HUES64 (cell line): ENCODE data around the gene HPSE2.
"Not testable (repeated sequence)": the region's sequence is repeated elsewhere in the genome, so short reads cannot be mapped to it uniquely, and the experiment has no call there.

Experiments
- H3K27ac ChIP-seq: 2 replicates; pipeline ENCODE4 v1.7.0; 2013; ENCODE audit warnings: low read depth, low read length, inconsistent platforms
- H3K27me3 ChIP-seq: 2 replicates; pipeline ENCODE4 v1.6.1; 2013; ENCODE audit warnings: mild to moderate bottlenecking, low read length; ENCODE audit not compliant: insufficient read depth
- H3K36me3 ChIP-seq: 2 replicates; pipeline ENCODE4 v1.6.1; 2013; ENCODE audit warnings: mild to moderate bottlenecking, low read length; ENCODE audit not compliant: insufficient read depth
- H3K4me1 ChIP-seq: 2 replicates; pipeline ENCODE4 v1.6.1; 2013; ENCODE audit warnings: mild to moderate bottlenecking, low read length, moderate library complexity; ENCODE audit not compliant: insufficient read depth
- H3K4me3 ChIP-seq: 2 replicates; pipeline ENCODE4 v1.5.1; 2013; ENCODE audit warnings: mild to moderate bottlenecking, low read length, moderate library complexity
- H3K9ac ChIP-seq: 2 replicates; pipeline ENCODE4 v1.6.1; 2013; ENCODE audit warnings: mild to moderate bottlenecking, low read depth, low read length
- H3K9me3 ChIP-seq: 2 replicates; pipeline ENCODE4 v1.6.1; 2013; ENCODE audit warnings: low read depth, low read length; ENCODE audit not compliant: insufficient read depth
- WGBS: fragments of 150-250, 120-280 bp; methylation state at CpG from one replicate; pipeline ENCODE4 v1.1.7; 2013; ENCODE audit warnings: missing lambda C conversion rate; 5-methylcytosine and 5-hydroxymethylcytosine counted together

Gene HPSE2

GRCh38 chr10:98509745-98510144, 725.9 kb downstream of the HPSE2 start:
- H3K27me3 ChIP-seq = no peaks in the 10 kb centered on the region
- H3K4me1 ChIP-seq = peaks cover 7% of the 10 kb centered on the region; the same call in 1 of the 2 replicates
- H3K4me3 ChIP-seq = no peak overlapping the region
- H3K36me3 ChIP-seq = no peaks in the 10 kb centered on the region
- WGBS = 94% methylated on average over 6 of the region's 7 CpGs
- no peaks in the 10 kb centered on the region for H3K9me3 ChIP-seq
- H3K27ac ChIP-seq = no peak overlapping the region
- H3K9ac ChIP-seq = no peak overlapping the region

- not testable (repeated sequence) for H3K9me3 ChIP-seq, H3K4me1 ChIP-seq, H3K27me3 ChIP-seq, H3K27ac ChIP-seq, H3K9ac ChIP-seq, H3K4me3 ChIP-seq, H3K36me3 ChIP-seq
- 95% methylated on average over 2 of the region's 2 CpGs for WGBS
Observed at GRCh38 chr10:98502535-98502934, 733.1 kb downstream of the HPSE2 start.

- H3K9me3 ChIP-seq = no peaks in the 10 kb centered on the region
- H3K4me3 ChIP-seq = no peak overlapping the region
- H3K27ac ChIP-seq = no peak overlapping the region
- no peaks in the 10 kb centered on the region for H3K36me3 ChIP-seq
- no peaks in the 10 kb centered on the region for H3K27me3 ChIP-seq
- no peaks in the 10 kb centered on the region for H3K4me1 ChIP-seq
- H3K9ac ChIP-seq = no peak overlapping the region
- 100% methylated on average over 1 of the region's 1 CpG for WGBS
Observed at GRCh38 chr10:98492763-98493162, 742.9 kb downstream of the HPSE2 start.

GRCh38 chr10:98489561-98490481, 745.8 kb downstream of the HPSE2 start:
- H3K9ac ChIP-seq = no peak overlapping the region
- no peaks in the 10 kb centered on the region for H3K4me1 ChIP-seq
- 93% methylated on average over 12 of the region's 13 CpGs for WGBS
- H3K36me3 ChIP-seq = no peaks in the 10 kb centered on the region
- no peaks in the 10 kb centered on the region for H3K27me3 ChIP-seq
- no peak overlapping the region for H3K4me3 ChIP-seq
- H3K27ac ChIP-seq = no peak overlapping the region
- no peaks in the 10 kb centered on the region for H3K9me3 ChIP-seq

DNA sequence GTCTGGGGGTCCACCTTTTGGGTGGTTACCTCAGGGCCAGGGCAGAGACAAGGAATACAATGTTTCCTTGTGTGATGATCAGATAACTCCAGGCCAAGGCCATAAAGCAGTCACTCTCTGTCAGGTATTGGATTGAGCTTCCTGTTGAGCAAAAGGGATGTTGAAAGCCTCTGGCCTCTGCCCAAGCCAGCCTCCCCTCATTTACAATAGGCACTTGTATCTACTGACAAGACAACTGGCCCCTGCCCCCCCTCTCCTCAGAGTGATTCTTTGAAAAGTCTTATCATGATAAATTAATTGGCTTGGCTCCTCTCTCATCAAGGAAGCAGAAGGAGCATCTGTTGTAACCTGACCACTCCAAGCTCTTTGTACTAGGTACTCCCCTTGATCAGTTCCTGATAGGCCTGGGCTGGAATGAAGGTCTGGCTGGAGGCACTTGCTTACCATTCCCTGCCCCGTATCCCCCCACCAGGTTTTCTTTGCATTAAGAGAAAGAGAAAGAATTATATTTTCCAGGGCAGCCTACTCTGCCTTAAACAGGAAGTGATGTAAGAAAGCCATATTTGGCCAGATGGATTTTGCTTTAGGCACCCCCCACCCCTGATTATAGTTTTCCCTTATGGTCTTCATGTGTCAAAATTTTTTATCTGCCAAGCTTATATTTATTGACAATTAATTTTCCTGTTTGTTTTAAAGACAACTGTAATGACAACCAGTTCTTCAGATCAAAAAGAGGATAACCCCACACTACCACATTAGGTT, 746.8 kb downstream of the HPSE2 start:
- H3K27ac ChIP-seq = no peak overlapping the region
- WGBS = no CpG with 5 or more reads among the region's 1 CpG
- H3K27me3 ChIP-seq = no peaks in the 10 kb centered on the region
- H3K9me3 ChIP-seq = no peaks in the 10 kb centered on the region
- H3K36me3 ChIP-seq = no peaks in the 10 kb centered on the region
- H3K9ac ChIP-seq = no peak overlapping the region
- no peaks in the 10 kb centered on the region for H3K4me1 ChIP-seq
- H3K4me3 ChIP-seq = no peak overlapping the region

DNA sequence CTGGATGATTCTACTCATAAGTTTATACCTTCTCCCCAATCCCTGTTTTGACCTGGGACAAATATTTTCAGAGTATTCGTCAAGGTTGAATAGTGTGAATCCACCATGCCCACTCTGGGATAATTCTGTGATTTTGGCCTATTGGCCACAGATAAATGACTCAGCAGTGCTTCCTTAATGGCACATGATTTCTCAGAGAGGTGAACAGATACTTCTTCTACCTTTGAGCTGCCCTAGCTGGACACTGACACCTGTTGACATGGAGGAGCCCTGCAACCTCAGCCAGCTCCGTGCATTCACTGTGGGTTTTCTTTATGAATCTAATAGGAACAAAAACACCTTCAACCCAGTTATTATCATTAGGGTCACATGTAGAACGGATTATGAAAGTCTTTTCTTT, 748.0 kb downstream of the HPSE2 start:
- H3K9me3 ChIP-seq = peaks cover 5% of the 10 kb centered on the region; the same call in 1 of the 2 replicates
- no peaks in the 10 kb centered on the region for H3K4me1 ChIP-seq
- no peak overlapping the region for H3K9ac ChIP-seq
- WGBS = 92% methylated on average over 3 of the region's 3 CpGs
- H3K4me3 ChIP-seq = no peak overlapping the region
- no peaks in the 10 kb centered on the region for H3K27me3 ChIP-seq
- no peak overlapping the region for H3K27ac ChIP-seq
- no peaks in the 10 kb centered on the region for H3K36me3 ChIP-seq

- Histone ChIP-seq H3K4me1 (no peaks in the 10 kb centered on the region), H3K27ac (no peak overlapping the region), H3K27me3 (no peaks in the 10 kb centered on the region), H3K4me3 (no peak overlapping the region), H3K9me3 (peaks cover 5% of the 10 kb centered on the region; the same call in 1 of the 2 replicates), H3K9ac (no peak overlapping the region), H3K36me3 (no peaks in the 10 kb centered on the region)
- 94% methylated on average over 3 of the region's 3 CpGs for WGBS
Observed at GRCh38 chr10:98486421-98486820, 749.2 kb downstream of the HPSE2 start.

DNA sequence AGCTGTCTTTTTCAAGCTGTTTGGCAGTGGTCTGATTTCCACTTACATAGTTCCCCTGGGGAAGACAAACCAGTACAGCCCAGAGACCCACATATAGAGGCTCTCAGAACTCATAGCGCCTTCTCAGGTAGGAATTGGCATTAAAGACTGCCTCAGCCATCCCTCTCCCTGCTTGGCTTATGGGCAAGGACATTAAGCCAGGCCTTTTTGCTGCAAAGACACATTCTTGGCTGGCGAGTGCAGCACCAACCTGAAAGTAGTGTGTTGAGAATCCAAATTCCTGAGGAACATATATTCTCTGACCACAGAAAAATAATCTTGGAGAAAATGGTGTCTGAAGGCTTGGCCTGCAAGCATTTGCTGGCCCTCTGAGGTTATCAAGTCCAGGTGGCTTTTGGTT, 749.7 kb downstream of the HPSE2 start:
- Histone ChIP-seq H3K36me3 (no peaks in the 10 kb centered on the region), H3K27me3 (no peaks in the 10 kb centered on the region), H3K27ac (no peak overlapping the region), H3K4me1 (no peaks in the 10 kb centered on the region), H3K9ac (no peak overlapping the region), H3K9me3 (peaks cover 5% of the 10 kb centered on the region; the same call in 1 of the 2 replicates), H3K4me3 (no peak overlapping the region)
- 91% methylated on average over 2 of the region's 2 CpGs for WGBS

DNA sequence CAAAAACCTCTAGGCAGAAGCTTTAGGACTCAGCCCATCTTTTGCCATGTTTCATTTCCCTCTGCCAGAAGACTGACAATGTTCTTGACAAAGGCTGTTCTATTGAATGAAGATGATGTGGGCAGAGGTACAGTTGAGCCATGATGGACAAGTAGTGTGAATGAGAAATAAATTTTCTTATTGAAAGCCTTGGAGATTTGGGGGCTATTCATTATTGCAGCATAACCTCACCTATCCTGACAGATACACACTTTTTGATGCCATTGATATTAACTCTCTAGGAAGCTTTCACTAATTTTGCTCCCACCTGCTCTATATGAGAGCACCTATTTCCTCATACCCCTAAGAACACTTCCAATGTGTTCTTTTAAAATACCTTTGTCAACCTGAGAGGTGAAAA, 752.0 kb downstream of the HPSE2 start:
- Histone ChIP-seq H3K4me1 (no peaks in the 10 kb centered on the region), H3K27me3 (no peaks in the 10 kb centered on the region), H3K9ac (no peak overlapping the region), H3K27ac (no peak overlapping the region), H3K9me3 (peaks cover 5% of the 10 kb centered on the region; the same call in 1 of the 2 replicates), H3K4me3 (no peak overlapping the region), H3K36me3 (no peaks in the 10 kb centered on the region)

- no peaks in the 10 kb centered on the region for H3K36me3 ChIP-seq
- 96% methylated on average over 2 of the region's 2 CpGs for WGBS
- H3K27ac ChIP-seq = no peak overlapping the region
- H3K9ac ChIP-seq = no peak overlapping the region
- H3K27me3 ChIP-seq = no peaks in the 10 kb centered on the region
- no peaks in the 10 kb centered on the region for H3K4me1 ChIP-seq
- peaks cover 5% of the 10 kb centered on the region; the same call in 1 of the 2 replicates for H3K9me3 ChIP-seq
- no peak overlapping the region for H3K4me3 ChIP-seq
Observed at GRCh38 chr10:98482096-98482495, 753.6 kb downstream of the HPSE2 start.

DNA sequence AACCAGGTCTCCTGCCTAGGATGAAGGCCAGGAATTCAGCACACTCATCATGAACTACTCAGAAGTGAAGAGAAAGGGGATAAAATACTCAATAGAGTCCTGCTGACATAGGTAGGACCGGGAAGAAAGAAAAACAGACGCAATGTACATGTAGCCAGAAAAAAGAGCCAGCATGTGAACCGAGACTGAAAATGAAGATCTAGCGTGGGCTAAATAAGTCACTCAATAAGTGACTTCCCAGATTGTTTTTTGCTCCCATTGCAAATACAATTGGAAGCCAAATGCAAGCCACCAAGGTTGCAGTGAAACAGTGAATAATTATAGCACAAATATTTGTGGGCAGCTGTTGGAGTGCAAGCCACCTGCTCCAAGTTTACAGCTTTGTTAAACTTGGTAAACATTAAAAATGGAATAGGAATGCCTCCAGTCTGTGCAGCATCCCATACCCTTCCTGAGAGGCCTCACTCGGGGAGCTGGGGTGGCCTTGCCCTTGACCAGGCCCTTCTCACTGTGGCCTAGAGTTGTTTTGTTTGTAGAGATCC, 754.2 kb downstream of the HPSE2 start:
- WGBS = 95% methylated on average over 5 of the region's 5 CpGs
- Histone ChIP-seq H3K27ac (no peak overlapping the region), H3K9ac (no peak overlapping the region), H3K27me3 (no peaks in the 10 kb centered on the region), H3K36me3 (no peaks in the 10 kb centered on the region), H3K9me3 (peaks cover 5% of the 10 kb centered on the region; the same call in 1 of the 2 replicates), H3K4me3 (no peak overlapping the region), H3K4me1 (no peaks in the 10 kb centered on the region)
